ENCODE measurements around the gene COL25A1. TPM values are rescaled to one million over a fixed set of nuclear protein-coding genes. Genes with fewer than 3 reads are reported as not detected.

The COL25A1 gene
- total and polyA plus RNA-seq, 2 donors (not counting 3 experiments of a cell fraction or from before 2014, with no cell fraction given): 0.21 to 3.5 TPM

GRCh38 chr4:109174224-109174953, 128.1 kb downstream of the COL25A1 start:
- dilution Hi-C loops (cut with MboI; ENCODE audit: extremely low pct_ligation_motif_present, low sequenced_read_pairs): no loop called here
- no TSS peak for BruUV-seq (replicated peaks)
- Histone ChIP-seq H3K79me2 (ENCODE audit: control insufficient read depth, insufficient read depth, low read length) (no peaks in the 10 kb centered on the region), H3K4me2 (ENCODE audit: insufficient read depth, low read length) (no peak overlapping the region), H3K27ac (ENCODE audit: insufficient read depth, low read depth, low read length) (no peak overlapping the region), H3K9me3 (replicated peaks; ENCODE audit: control insufficient read depth, insufficient read depth, low read length) (no peaks in the 10 kb centered on the region), H3K9ac (replicated peaks; ENCODE audit: extremely low read depth, insufficient read depth, low read length) (no peak overlapping the region), H3K4me1 (ENCODE audit: control insufficient read depth, extremely low read depth, insufficient read depth, low read length) (no peaks in the 10 kb centered on the region), H3K27me3 (ENCODE audit: control insufficient read depth in 2 of 2, insufficient read depth in 2 of 2, low read length in 2 of 2) (no peaks in the 10 kb centered on the region), H4K20me1 (replicated peaks; ENCODE audit: control insufficient read depth, extremely low read depth, insufficient read depth, low read length) (no peaks in the 10 kb centered on the region), H3K9me1 (replicated peaks; ENCODE audit: control insufficient read depth, extremely low read depth, insufficient read depth, low read length) (no peaks in the 10 kb centered on the region), H3K36me3 (ENCODE audit: control insufficient read depth in 2 of 2, extremely low read depth in 1 of 2, insufficient read depth in 2 of 2, low read length in 2 of 2) (no peaks in the 10 kb centered on the region), H2AFZ (ENCODE audit: low read depth, low read length) (no peak overlapping the region), H3K4me3 (replicated peaks in 1 of 3; ENCODE audit: insufficient read depth in 1 of 3, low read depth in 1 of 3, low read length in 3 of 3) (no peak overlapping the region)
- CTCF ChIA-PET: no interaction called here
- intact Hi-C loops (cut with micrococcal nuclease): no loop called here
- no peak for DNase-seq (ENCODE audit: low read depth, low spot score)
- FAIRE-seq: no peak
- no peak for TF ChIP-seq POLR2A (IDR thresholded peaks at IDR 0.05; ENCODE audit: low read depth, low read length)
- no peak for TF ChIP-seq JUN (IDR thresholded peaks at IDR 0.05; ENCODE audit: borderline replicate concordance, insufficient read depth, insufficient read length, low read depth)
- no peak for TF ChIP-seq GATA2 (IDR thresholded peaks at IDR 0.05; ENCODE audit: insufficient read depth, insufficient read length, low read depth, low read length)
- no peak for TF ChIP-seq MYC (IDR thresholded peaks at IDR 0.05; ENCODE audit: low read depth, low read length)
- TF ChIP-seq EZH2 (IDR thresholded peaks at IDR 0.05; ENCODE audit: borderline replicate concordance, low read depth, low read length, severe bottlenecking): no peak
- POLR2A ChIA-PET: no interaction called here

DNA sequence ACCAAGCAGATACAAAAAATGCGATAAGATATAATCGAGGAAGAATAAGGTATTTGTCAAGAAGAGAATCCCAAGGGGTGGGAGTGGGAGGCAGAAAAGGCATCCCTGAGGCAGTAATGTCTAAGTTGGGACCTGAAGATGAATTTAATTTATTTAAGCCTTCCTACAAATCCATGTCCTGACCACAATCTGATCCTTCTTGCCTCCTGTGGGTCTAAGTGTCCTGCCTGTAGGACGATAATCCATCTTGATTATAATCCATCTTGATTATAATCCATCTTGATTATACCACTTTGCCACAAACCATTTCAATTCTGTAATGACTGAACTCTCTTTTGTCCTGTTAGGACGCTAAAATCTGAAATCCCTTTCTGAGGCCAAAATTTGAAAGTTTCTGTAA, 130.2 kb downstream of the COL25A1 start:
- dilution Hi-C loops (cut with MboI; ENCODE audit: extremely low pct_ligation_motif_present, low sequenced_read_pairs) (no loop called here), intact Hi-C loops (cut with micrococcal nuclease) (no loop called here)
- no peaks in the 10 kb centered on the region for H4K20me1 ChIP-seq (replicated peaks; ENCODE audit: control insufficient read depth, extremely low read depth, insufficient read depth, low read length)
- H3K4me1 ChIP-seq (ENCODE audit: control insufficient read depth, extremely low read depth, insufficient read depth, low read length): no peaks in the 10 kb centered on the region
- no peak overlapping the region for H3K4me2 ChIP-seq (ENCODE audit: insufficient read depth, low read length)
- DNase-seq (ENCODE audit: low read depth, low spot score) (no peak), FAIRE-seq (no peak)
- H2AFZ ChIP-seq (ENCODE audit: low read depth, low read length): no peak overlapping the region
- H3K79me2 ChIP-seq (ENCODE audit: control insufficient read depth, insufficient read depth, low read length): no peaks in the 10 kb centered on the region
- no TSS peak for BruUV-seq (replicated peaks)
- H3K27ac ChIP-seq (ENCODE audit: insufficient read depth, low read depth, low read length): no peak overlapping the region
- CTCF ChIA-PET: no interaction called here
- no peak overlapping the region for H3K4me3 ChIP-seq (replicated peaks in 1 of 3; ENCODE audit: insufficient read depth in 1 of 3, low read depth in 1 of 3, low read length in 3 of 3)
- POLR2A ChIA-PET: no interaction called here
- no peak overlapping the region for H3K9ac ChIP-seq (replicated peaks; ENCODE audit: extremely low read depth, insufficient read depth, low read length)
- no peaks in the 10 kb centered on the region for H3K9me3 ChIP-seq (replicated peaks; ENCODE audit: control insufficient read depth, insufficient read depth, low read length)
- no peaks in the 10 kb centered on the region for H3K36me3 ChIP-seq (ENCODE audit: control insufficient read depth in 2 of 2, extremely low read depth in 1 of 2, insufficient read depth in 2 of 2, low read length in 2 of 2)
- H3K9me1 ChIP-seq (replicated peaks; ENCODE audit: control insufficient read depth, extremely low read depth, insufficient read depth, low read length): no peaks in the 10 kb centered on the region
- no peaks in the 10 kb centered on the region for H3K27me3 ChIP-seq (ENCODE audit: control insufficient read depth in 2 of 2, insufficient read depth in 2 of 2, low read length in 2 of 2)
- TF ChIP-seq MAX (IDR thresholded peaks at IDR 0.05; ENCODE audit: insufficient read depth, insufficient read length): no peak
- no peak for TF ChIP-seq GATA2 (IDR thresholded peaks at IDR 0.05; ENCODE audit: insufficient read depth, insufficient read length, low read depth, low read length)
- no peak for TF ChIP-seq JUN (IDR thresholded peaks at IDR 0.05; ENCODE audit: borderline replicate concordance, insufficient read depth, insufficient read length, low read depth)
- TF ChIP-seq, protein P1, sequence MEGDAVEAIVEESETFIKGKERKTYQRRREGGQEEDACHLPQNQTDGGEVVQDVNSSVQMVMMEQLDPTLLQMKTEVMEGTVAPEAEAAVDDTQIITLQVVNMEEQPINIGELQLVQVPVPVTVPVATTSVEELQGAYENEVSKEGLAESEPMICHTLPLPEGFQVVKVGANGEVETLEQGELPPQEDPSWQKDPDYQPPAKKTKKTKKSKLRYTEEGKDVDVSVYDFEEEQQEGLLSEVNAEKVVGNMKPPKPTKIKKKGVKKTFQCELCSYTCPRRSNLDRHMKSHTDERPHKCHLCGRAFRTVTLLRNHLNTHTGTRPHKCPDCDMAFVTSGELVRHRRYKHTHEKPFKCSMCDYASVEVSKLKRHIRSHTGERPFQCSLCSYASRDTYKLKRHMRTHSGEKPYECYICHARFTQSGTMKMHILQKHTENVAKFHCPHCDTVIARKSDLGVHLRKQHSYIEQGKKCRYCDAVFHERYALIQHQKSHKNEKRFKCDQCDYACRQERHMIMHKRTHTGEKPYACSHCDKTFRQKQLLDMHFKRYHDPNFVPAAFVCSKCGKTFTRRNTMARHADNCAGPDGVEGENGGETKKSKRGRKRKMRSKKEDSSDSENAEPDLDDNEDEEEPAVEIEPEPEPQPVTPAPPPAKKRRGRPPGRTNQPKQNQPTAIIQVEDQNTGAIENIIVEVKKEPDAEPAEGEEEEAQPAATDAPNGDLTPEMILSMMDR (IDR thresholded peaks at IDR 0.05; ENCODE audit: extremely low read depth in 1 of 2, insufficient read depth in 1 of 2, low read depth in 1 of 2, low read length in 2 of 2): no peak
- no peak for TF ChIP-seq FOS (IDR thresholded peaks at IDR 0.05; ENCODE audit: borderline replicate concordance, insufficient read depth, low read length)
- TF ChIP-seq POLR2AphosphoS5 (IDR thresholded peaks at IDR 0.05; ENCODE audit: insufficient read depth, low read depth, low read length): no peak
